ENCODE data around the gene SPTAN1.

SPTAN1 gene

DNA sequence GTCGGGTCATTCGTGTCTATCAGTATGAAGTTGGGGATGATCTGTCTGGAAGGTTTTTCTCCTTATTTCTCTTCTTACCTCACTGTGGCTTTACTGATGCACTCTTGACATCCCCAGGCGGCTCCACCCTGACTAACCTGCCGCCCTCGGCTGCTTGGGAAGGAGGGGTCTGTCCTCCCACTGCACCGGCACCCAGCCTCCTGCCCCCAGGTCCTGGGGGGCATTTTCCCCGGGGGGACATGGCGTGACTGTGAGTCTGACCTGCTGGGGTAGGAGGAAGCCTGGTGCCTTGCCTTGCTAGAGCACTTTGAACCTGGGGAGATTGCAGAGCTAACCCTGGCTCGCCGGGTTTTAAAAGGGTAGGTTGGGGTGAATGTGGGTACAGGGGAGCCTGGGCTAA is 76.7 kb downstream of the SPTAN1 start:
- TF ChIP-seq, protein P1, sequence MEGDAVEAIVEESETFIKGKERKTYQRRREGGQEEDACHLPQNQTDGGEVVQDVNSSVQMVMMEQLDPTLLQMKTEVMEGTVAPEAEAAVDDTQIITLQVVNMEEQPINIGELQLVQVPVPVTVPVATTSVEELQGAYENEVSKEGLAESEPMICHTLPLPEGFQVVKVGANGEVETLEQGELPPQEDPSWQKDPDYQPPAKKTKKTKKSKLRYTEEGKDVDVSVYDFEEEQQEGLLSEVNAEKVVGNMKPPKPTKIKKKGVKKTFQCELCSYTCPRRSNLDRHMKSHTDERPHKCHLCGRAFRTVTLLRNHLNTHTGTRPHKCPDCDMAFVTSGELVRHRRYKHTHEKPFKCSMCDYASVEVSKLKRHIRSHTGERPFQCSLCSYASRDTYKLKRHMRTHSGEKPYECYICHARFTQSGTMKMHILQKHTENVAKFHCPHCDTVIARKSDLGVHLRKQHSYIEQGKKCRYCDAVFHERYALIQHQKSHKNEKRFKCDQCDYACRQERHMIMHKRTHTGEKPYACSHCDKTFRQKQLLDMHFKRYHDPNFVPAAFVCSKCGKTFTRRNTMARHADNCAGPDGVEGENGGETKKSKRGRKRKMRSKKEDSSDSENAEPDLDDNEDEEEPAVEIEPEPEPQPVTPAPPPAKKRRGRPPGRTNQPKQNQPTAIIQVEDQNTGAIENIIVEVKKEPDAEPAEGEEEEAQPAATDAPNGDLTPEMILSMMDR (IDR thresholded peaks at IDR 0.05; ENCODE audit: low read depth, low read length, missing control alignments) = no peak
- DNase-seq (ENCODE audit: low read depth) = no peak
- in situ Hi-C loops (cut with HindIII; ENCODE audit: low sequenced_read_pairs) = loop anchor here (10.0 kb wide), 1 partner anchor 66 kb away; no protein-coding TSS in a partner anchor
- H3K4me3 ChIP-seq (ENCODE audit: low read depth, low read length) = no peak overlapping the region

DNA sequence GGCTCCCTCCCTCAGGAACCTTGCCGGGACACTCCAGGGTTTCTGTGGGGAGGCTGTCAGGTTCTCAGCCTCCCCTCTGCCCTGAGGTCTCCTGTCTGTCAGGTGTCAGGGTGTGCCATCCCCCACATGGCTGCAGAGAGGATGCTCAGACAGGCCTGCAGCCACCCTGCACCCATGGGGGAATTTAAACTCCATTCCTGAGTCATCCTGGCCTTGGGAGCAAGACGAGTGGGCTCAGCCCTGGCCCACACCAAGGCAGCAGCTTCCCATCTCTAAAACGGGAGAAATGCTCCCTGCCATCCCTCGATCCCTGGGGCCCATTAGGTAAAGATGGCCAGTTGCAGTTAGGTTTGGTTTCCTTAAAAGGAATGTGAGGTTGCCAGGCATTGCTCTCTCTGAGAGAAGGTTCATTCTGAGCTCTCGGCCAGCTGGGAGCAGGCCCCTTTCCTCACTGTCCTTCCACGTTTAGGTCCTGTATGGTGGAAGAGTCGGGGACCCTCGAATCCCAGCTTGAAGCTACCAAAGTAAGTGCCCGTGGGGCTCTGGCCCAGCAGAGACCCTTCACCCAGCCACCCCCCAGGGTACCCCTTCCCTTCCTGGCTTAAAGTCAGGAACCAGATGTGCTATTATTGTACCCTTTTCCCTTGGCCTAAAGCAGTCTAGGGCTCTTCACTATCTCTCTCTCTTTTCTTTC is 77.6 kb downstream of the SPTAN1 start:
- in situ Hi-C loops (cut with HindIII; ENCODE audit: low sequenced_read_pairs) = loop anchor here (10.0 kb wide), 1 partner anchor 65 kb away; no protein-coding TSS in a partner anchor
- TF ChIP-seq, protein P1 (IDR thresholded peaks at IDR 0.05; ENCODE audit: low read depth, low read length, missing control alignments) = no peak
- no peak overlapping the region for H3K4me3 ChIP-seq (ENCODE audit: low read depth, low read length)
- no peak for DNase-seq (ENCODE audit: low read depth)

DNA sequence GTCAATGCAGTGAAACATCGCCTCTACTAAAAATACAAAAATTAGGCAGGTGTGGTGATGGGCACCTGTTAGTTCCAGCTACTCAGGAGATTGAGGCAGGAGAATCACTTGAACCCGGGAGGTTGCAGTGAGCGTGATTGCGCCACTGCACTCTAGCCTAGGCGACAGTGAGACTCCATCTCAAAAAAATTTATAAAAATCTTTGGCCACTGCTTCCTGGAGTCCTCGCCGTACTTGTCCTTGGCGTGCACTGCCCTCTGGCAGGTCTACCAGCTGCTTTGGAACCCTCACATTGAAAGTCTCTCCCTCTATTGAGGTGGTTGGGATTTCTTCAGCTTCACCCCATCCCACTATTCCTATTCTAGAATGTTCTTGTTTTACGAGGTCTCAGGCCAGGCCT is 79.2 kb downstream of the SPTAN1 start:
- no peak for DNase-seq (ENCODE audit: low read depth)
- in situ Hi-C loops (cut with HindIII; ENCODE audit: low sequenced_read_pairs) = no loop called here
- H3K4me3 ChIP-seq (ENCODE audit: low read depth, low read length) = no peak overlapping the region
- TF ChIP-seq, protein P1 (IDR thresholded peaks at IDR 0.05; ENCODE audit: low read depth, low read length, missing control alignments) = no peak

GRCh38 chr9:128632066-128632465 is 79.7 kb downstream of the SPTAN1 start:
- in situ Hi-C loops (cut with HindIII; ENCODE audit: low sequenced_read_pairs) = no loop called here
- TF ChIP-seq, protein P1 (IDR thresholded peaks at IDR 0.05; ENCODE audit: low read depth, low read length, missing control alignments) = no peak
- H3K4me3 ChIP-seq (ENCODE audit: low read depth, low read length) = no peak overlapping the region
- no peak for DNase-seq (ENCODE audit: low read depth)

- DNase-seq (ENCODE audit: low read depth) = no peak
- TF ChIP-seq, protein P1 (IDR thresholded peaks at IDR 0.05; ENCODE audit: low read depth, low read length, missing control alignments) = no peak
- in situ Hi-C loops (cut with HindIII; ENCODE audit: low sequenced_read_pairs) = no loop called here
- H3K4me3 ChIP-seq (ENCODE audit: low read depth, low read length) = no peak overlapping the region
These were observed 80.1 kb downstream of the SPTAN1 start for GRCh38 chr9:128632486-128632885.

GRCh38 chr9:128633057-128633456 is 80.7 kb downstream of the SPTAN1 start:
- TF ChIP-seq, protein P1 (IDR thresholded peaks at IDR 0.05; ENCODE audit: low read depth, low read length, missing control alignments) = no peak
- in situ Hi-C loops (cut with HindIII; ENCODE audit: low sequenced_read_pairs) = no loop called here
- DNase-seq (ENCODE audit: low read depth) = no peak
- no peak overlapping the region for H3K4me3 ChIP-seq (ENCODE audit: low read depth, low read length)
